Esophagus (tissue), 2 donors: ENCODE results near the gene C5orf15. TPM values are rescaled to one million over a fixed set of nuclear protein-coding genes. Genes with fewer than 3 reads are reported as not detected.

Source experiments
- H3K27ac ChIP-seq, 2 donors: one replicate each; pipeline ENCODE4 v1.5.1; 2013; ENCODE audit warnings: low read depth in 2 of 2, mild to moderate bottlenecking in 2 of 2, inconsistent platforms in 1 of 2, low read length in 1 of 2, moderate library complexity in 1 of 2
- H3K27me3 ChIP-seq, 2 donors: one replicate each; pipeline ENCODE4 v1.6.1; 2013; ENCODE audit warnings: low read length in 2 of 2, control low read depth in 1 of 2, mild to moderate bottlenecking in 1 of 2; ENCODE audit not compliant: insufficient read depth in 2 of 2, control insufficient read depth in 1 of 2
- H3K36me3 ChIP-seq, 2 donors: one replicate each; pipeline ENCODE4 v1.6.1; 2013; ENCODE audit warnings: low read length in 1 of 2; ENCODE audit not compliant: control insufficient read depth in 2 of 2, insufficient read depth in 2 of 2
- H3K4me1 ChIP-seq, 2 donors: one replicate each; pipeline ENCODE4 v1.6.1; 2013; ENCODE audit warnings: low read length in 1 of 2; ENCODE audit not compliant: control insufficient read depth in 2 of 2, insufficient read depth in 2 of 2
- H3K4me3 ChIP-seq, 2 donors: one replicate each; pipeline ENCODE4 v1.5.1; 2013; ENCODE audit warnings: low read length in 2 of 2, mild to moderate bottlenecking in 2 of 2, low read depth in 1 of 2, moderate library complexity in 1 of 2
- H3K9me3 ChIP-seq, 2 donors: one replicate each; pipeline ENCODE4 v1.6.1; 2013; ENCODE audit warnings: mild to moderate bottlenecking in 2 of 2, low read depth in 1 of 2, low read length in 1 of 2, moderate library complexity in 1 of 2; ENCODE audit not compliant: control insufficient read depth in 2 of 2, insufficient read depth in 1 of 2
- WGBS, 2 donors: extraction: QIAGEN DNeasy Blood & Tissue Kit; methylation state at CpG; one replicate each; pipeline ENCODE4 v1.1.7; 2013; 5-methylcytosine and 5-hydroxymethylcytosine counted together
- polyA plus RNA-seq, 2 donors: library from polyadenylated mRNA; stranded (reverse); fragments of 200-250 nt; gene quantifications; one replicate each; pipeline ENCODE4 v1.2.3, GENCODE V29; 2013
- donor health status: healthy with polysubstance abuse.
- donor health status: Bipolar disorder and iron deficiency.

The C5orf15 gene
- polyA plus RNA-seq, 2 donors = 8.3 to 14.9 TPM

DNA sequence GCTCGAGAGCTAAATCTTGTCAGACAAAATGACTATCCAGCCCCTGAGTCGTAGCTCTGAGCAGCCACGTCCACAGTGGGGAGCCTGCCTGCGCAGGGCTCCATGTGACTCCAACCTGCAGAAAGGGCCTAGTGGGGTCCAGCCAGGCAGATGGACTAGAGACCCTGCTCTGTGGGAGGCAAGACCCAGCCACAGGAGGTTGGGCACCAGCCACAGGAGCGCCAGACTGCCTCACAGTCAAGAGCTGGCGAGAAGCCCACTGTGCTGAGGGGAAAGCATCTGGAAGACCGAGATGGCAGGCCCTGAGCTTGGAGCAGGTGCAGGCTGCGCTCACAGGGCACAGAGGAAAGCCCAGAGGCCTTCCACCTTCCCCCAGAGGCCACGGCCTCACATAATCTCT, 61.4 kb downstream of the C5orf15 start:
- no peaks in the 10 kb centered on the region for H3K27me3 ChIP-seq
- no peaks in the 10 kb centered on the region for H3K9me3 ChIP-seq
- H3K27ac ChIP-seq = no peak overlapping the region
- no peaks in the 10 kb centered on the region for H3K4me1 ChIP-seq
- 82 to 86% methylated on average over 9 of the region's 9 CpGs for WGBS, 2 donors
- no peak overlapping the region for H3K4me3 ChIP-seq
- no peaks in the 10 kb centered on the region for H3K36me3 ChIP-seq

DNA sequence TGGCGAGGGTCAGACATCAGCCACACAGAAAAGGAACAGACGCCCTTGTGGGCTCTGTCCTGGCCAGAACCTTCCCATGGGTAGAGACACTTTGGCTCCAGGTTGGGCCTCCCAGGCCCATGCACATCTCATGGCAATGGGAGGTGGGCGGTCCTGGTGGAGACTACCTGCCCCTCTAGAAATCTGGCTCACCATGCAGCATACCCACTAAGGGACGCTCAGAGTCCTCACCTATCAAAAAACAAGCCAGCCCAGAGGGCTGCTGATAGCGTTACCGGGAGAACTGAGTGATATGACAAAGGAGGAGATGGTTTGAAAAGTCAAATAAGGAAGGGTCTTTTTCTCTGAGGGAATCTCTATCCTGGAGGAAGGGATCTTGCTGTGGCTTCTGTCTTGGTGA, 62.1 kb downstream of the C5orf15 start:
- Histone ChIP-seq H3K9me3 (no peaks in the 10 kb centered on the region), H3K36me3 (no peaks in the 10 kb centered on the region), H3K27ac (no peak overlapping the region), H3K4me1 (no peaks in the 10 kb centered on the region), H3K27me3 (no peaks in the 10 kb centered on the region), H3K4me3 (no peak overlapping the region)
- 87 to 92% methylated on average over 6 of the region's 6 CpGs for WGBS, 2 donors

Other genes with a start within 250 kb of the C5orf15 start
- gene VDAC1, start 36.4 kb upstream of the C5orf15 start, polyA plus RNA-seq = 100 to 1,000 TPM; 154 to 167 TPM
- gene TCF7, start 146.1 kb upstream of the C5orf15 start, polyA plus RNA-seq = 1 to 10 TPM; 2.4 to 2.7 TPM
- gene SKP1, start 208.3 kb upstream of the C5orf15 start, polyA plus RNA-seq = 100 to 1,000 TPM in 1 of 2 donors, 10 to 100 TPM in 1; 75.0 to 423 TPM